Muscle of arm (tissue), 12 donors: ENCODE results near the gene EMID1. TPM values are rescaled to one million over a fixed set of nuclear protein-coding genes. Genes with fewer than 3 reads are reported as not detected.
"Not testable (repeated sequence)": the region's sequence is repeated elsewhere in the genome, so short reads cannot be mapped to it uniquely, and the experiment has no call there.

Experiments used
- DNase-seq: peaks from one replicate; pipeline ENCODE4 v3.0.0-alpha.2; 2013
- polyA plus RNA-seq, 12 donors: library from polyadenylated mRNA; unstranded; fragments of 120-200 nt; gene quantifications; one replicate each; pipeline ENCODE4 v1.2.1, GENCODE V29; 2013; ENCODE audit not compliant: insufficient read length in 12 of 12

EMID1 gene
- polyA plus RNA-seq, 12 donors, result 4.9 to 18.2 (median 6.6) TPM; not detected in 1

DNA sequence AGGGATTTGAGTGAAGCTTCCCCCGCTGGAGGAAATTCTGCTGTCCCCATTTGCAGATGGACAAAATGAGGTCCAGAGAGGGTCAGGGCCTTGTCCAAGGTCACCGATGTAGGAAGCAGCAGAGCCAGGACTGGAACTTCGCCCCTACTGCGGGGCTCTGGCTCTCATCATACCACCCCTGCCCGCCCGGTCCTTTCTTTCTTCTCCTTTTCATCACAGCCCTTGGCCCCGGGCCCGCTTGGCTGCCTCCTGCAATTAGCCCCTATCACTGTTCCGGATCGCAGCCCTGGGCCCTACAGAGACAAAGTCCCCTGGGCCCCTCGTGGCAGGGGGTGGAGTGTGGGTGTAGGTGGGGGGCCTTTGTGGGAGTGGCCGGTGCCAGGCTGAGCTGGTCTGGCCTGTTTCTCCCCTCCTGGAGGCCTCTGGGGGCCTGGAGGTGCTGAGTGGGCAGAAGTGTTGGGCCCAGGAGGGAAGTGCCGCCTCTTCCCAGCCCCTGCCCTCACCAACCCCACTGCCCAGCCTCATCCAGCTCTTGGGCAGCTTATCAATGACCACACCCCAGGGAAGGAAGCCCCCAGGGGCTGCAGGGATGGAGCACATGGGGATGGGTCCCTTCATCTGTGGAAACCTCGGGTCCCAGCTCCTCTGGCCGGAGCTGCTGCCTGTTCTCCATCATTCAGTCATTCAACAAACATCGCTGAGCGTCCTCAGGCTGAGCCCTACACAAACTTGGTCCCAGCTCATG lies 3.4 kb downstream of the EMID1 start:
- no peak for DNase-seq

DNA sequence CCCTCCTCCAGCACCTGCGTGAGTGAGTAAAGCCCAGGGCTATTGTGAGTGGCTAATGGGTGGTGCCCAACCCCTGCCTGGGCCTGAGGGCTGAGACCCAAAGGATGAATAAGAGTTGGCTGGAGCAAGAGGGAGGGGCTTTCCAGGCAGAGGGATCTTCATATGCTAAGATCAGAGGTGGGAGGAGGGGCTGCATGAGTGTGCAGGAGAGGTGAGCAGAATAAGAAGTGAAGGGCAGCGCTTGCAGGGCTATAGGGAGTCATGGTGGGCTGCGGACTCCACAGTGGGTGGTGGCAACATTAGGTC lies 3.9 kb downstream of the EMID1 start:
- no peak for DNase-seq

DNA sequence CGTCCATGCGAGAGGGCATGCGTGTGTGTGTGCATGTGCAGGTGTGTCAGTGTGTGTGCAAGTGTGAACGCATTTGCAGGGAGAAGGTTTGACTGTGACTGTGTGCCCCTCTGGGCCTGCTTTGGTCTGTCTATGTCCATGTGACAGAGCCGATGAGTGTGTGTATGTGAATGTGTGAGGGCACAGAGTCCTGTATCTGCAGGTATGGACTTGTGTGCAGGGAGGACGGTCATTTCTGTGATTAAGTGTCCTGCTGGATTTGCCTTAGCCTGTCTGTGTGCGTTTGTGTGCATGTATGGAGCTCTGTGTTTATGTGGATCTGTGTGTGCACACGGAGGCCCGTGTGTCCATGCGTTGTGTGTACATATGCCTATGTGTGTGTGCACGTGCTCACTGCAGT lies 5.4 kb downstream of the EMID1 start:
- no peak for DNase-seq

DNA sequence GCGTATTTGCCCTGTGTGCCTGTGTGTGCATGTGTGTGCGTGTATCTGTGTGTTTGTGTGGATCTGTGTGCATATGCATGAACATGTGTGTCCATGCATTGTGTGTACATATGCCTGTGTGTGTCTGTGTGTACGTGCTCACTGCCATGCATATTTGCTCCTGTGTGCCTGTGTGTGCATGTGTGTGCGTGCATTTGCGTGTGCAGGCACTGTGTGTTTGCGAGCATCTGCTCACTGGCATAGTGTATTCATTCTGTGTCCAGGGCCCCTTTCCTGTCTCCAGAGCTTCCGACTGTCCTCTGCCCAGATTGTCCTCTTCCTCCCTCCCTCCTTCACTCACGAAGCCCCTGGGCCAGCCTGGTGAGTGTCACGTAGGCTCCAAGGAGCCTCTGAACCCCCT lies 5.8 kb downstream of the EMID1 start:
- DNase-seq, result no peak

DNA sequence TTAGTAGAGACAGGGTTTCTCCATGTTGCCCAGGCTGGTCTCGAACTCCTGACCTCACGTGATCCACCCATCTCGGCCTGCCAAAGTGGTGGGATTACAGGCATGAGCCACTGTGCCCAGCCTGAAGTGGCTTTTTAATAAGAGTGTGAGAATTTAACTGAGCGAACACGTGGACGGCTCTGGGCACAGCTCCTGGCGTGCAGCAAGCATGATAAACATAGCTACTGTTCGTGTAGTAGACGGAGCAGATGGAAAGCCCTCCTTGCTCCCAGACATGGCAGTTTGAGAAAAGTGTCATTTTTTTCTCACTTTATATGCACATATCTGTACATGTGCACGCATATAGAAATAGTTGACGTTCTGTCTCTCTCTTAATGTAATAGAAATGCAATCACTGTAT lies 7.0 kb downstream of the EMID1 start:
- no peak for DNase-seq

DNA sequence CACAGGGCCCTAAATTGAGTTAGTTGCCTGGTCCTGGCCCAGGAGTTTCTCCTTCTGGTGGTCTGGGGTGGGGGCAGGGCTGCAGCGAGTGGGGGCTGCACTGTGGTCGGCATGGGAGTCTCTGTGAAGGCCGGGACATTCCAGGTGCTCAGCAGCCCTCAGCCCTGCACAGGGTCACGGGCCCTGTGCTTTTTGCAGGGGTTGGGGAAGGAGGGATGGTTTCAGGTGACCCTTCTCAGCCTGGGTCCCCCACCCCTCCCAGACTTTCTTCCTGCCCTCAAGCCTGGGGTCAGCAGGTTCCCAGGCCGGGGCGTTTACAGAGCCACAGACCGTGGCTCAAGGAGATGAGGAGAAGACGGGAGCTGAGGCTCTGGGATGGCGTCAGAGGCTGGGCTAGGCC lies 7.8 kb downstream of the EMID1 start:
- no peak for DNase-seq

DNA sequence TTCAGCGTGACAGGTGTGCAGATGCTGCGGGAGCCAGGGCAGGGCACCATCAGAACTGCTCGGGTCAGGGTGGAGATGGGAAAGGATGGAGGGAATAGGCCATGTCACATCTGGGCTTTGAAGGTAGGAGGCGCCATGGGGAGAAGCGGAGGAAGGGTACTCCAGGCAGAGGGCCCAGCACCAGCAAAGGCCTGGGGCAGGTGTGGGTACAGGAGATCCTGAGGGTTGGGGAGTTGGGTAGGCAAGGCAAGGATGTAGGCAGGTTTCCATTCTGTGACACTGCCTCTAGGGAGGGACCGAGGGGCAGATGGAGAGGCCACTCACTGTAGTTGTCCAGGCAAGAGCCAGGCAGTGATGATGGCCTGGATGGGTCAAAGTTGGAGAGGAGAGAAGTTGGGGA lies 8.5 kb downstream of the EMID1 start:
- no peak for DNase-seq

DNA sequence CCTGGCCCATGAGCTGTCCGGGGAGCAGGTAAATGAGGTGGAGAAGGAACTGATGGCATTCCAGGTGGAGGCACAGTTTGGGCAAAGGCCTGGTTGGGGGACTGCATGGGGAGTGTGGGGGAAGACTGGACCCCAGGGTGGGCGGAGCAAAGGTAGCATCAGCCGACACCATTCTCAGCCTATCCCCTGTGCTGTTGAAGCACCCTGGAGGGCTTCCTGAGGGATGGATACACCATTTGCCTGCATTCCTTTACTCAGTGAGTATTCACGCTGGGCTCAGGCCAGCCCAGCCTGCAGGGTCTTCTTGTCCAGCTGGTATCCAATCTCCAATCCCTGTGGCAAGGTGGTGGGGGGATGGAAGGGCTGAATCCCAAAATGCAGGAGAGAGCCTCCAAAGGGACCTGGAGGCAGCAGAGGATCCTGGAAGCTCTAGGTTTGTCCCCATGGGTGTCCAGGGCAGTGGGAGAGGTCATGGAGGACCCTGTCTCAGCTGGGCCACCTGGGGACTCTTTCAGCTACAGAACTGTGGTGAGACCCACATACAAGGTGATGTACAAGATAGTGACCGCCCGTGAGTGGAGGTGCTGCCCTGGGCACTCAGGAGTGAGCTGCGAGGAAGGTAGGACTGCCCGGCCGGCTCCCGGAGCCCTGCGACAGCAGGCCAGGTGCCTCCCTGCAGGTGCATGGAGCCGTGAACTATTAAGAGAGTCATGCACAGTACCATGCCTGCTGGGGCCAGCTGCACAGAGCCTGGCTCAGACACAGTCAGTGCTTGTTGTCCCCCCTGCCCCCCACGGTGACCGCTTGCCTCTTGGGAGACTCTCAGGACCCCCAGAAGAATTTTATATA lies 9.5 kb downstream of the EMID1 start:
- no peak for DNase-seq

DNA sequence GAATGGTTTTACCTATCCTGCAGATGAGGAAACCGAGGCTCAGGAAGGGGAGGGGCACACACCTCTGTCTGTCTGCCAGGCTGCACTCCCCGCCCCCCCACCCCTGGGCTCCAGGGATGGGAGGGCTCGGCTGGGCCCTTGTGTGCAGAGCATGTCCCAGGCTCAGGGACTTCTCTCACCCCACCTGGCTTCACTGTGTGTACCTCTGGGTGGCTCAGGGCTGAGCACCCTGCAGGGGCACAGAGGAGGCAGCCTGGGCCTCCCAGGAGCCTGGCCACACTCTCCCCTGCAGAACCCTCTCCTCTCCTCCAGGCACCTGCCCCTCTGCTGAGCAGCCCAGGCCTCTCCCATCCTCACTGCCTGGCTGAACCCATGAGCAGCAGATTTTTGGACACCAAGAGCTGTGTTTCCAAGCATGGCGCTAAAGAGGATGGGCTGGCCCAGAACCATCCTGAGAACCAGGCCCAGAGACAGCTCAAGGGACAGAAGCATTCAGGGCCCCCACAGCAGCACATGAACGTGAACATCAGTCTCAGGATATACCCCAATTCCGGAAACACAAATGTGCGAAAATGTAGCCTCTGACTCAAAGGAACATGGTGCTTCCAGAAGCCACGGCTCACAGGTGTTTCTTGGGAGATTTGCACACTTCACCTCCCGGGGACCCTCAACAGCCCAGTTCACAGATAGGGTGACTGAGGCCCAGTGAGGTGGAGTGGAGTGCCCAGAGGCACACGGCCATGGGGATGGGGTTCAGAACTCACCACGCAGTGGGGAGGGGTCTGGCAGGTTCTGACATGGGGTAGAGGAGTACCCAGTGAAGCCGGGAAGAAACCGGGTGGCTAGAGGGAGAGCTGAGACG lies 10.5 kb downstream of the EMID1 start:
- DNase-seq, result no peak

DNA sequence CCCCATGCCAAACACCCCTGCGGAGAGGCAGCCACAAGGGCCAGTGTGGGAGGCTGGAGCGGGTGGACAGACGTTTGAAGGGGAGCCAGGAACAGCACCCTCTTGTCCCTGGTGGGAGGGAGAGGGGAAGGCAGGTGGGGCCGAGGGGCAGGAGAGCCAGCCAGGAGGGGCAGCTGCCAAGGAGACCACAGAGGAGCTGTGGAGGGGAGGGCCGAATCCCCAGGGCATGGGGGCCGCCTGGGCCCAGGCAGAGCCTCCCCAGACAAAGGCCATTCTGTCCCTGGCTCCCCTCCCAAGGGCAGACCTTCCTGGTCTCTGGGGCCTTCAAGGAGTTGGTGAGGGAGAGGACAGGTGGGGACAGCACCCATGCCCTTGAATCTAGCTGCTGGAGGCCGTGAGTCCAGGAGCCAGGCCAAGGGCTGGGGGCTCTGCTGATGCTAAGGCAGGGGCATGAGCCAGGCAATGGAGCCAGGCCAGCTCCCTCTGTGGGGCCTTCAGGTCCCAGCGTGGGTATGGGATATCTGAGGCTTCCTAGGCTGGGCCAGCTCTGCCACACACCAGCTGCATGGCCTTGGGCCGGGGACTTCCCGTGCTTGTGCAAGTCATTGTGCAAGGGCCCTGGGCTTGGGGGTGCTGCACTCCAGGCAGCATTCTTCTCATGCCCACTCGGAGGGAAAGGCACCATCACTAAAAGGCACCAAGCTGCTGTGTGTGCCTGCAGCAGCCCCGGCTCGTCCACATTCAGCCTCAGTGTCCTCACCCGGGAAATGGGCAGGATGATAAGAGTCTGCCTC lies 11.4 kb downstream of the EMID1 start:
- no peak for DNase-seq

DNA sequence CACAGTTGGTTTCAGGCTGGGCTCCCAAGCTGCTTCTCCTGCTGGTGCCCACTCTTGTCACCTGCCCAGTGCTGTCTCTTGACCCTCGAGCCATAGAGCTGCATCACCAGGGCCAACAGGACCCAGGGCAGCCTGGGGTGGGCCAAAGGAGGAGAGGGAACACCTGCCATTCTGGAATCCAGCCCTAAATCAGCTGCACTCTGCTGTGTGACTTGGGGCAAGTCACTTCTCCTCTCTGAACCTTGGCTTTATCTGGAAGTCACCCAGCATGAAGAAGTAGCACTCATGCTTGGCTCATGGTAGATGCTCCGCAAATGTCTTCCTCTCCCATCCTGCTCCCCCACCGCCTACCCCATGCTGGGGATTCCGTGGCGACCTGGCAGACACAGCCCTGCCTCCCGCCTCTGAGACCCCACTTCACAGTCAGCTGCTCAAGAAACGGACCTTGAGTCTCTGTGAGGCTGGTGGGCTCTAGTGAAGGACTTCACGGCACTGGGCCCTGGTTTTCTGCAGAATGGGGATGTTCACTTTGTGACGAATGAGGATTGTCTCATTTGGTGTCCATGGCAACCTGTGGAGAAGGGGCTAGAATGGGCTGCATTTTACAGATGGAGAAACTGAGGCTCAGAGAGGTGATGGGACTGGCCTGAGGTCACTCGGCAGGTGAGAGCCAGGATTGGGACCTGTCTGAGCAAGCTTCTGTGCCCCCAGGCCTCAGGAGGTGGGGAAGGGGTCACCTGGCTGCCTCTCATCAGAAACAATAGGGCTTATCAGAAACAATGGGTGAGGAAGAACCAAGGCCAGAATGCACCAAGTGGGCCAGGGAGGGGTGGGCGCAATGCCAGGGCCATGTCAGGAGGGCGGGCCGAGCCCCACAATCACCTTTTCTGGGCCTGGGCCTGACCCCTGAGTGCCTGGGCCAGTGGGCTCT lies 12.4 kb downstream of the EMID1 start:
- DNase-seq, result no peak

DNA sequence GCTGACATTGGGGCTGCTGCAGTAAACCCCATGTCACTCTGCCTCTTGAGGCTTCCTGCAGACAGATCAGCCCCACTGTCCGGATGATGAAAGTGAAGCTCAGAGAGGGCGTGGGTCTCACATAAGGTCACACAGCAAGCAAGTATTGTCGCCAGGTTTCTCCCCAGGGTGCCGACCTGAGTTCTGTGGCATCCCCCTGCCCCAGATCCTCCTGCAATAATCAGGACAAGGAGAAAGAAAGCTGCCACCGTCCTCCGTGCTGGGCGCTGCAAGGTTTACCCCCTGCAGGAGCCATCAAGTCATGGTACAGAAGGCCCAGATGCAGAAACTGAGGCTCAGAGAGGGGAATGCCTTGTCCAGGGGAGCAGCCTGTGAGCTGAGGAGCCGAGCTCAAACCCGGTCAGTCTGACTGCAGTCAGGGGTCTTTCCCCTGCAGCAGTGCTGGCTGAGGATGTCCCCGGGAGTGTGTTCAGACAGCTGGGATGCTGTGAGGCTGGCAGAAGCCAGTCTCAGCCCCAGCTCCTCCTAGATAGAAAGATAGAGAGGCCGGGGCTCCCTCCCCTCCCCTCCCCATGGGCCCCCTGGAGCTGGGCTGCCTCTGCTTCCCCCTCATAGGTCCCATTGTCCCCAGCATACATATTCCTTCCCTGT lies 13.2 kb downstream of the EMID1 start:
- no peak for DNase-seq

DNA sequence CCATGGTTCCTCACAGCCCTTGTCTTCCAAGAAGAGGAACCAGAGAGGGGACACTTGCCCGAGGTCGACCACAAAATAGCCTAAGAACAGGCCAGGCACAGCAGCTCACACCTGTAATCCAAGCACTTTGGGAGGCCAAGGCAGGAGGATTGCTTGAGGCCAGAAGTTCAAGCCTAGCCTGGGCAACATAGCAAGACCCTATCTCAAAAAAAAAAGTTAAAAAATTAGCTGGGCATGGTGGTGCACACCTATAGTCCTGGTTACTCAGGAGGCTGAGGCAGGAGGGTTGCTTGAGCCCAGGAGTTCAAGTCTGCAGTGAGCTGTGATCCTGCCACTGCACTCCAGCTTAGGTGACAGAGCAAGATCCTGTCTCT lies 13.7 kb downstream of the EMID1 start:
- not testable (repeated sequence) for DNase-seq

DNA sequence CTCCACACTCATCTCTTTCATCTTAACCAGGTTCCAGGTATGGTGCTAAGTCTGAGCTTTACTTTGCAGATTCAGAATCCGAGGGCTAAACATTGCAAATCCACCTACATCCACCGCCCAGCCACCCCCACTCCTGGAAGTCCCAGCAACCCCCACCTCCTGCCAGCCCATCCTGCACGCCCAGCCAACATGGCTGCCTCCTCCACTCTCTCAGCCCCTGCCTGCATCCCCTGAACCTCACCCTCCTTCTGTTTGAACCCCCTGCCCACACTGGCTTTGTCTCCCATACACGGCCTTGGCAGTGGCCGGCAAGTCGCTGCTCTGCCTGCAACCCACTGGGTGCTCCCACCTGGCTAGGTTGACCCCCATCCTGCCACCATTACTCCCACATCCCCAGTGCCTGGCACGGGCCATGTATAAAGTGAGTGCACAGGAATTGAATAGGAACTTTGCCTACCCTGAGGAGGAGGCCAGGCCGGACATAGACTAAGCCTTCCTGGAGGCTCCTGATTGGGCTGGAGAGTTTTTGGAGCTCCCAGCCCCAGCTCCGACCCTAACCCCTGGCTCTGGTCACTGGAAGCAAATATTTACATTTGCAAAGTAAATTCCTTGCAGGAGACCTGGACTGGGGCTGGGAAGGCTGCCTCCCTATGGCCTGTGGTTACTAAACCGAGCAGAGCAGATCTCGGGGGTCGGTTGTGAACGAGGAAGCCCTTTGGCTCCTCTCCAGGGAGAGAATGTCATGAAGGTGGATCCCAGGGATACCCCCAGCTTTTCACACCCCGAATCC lies 14.4 kb downstream of the EMID1 start:
- no peak for DNase-seq

DNA sequence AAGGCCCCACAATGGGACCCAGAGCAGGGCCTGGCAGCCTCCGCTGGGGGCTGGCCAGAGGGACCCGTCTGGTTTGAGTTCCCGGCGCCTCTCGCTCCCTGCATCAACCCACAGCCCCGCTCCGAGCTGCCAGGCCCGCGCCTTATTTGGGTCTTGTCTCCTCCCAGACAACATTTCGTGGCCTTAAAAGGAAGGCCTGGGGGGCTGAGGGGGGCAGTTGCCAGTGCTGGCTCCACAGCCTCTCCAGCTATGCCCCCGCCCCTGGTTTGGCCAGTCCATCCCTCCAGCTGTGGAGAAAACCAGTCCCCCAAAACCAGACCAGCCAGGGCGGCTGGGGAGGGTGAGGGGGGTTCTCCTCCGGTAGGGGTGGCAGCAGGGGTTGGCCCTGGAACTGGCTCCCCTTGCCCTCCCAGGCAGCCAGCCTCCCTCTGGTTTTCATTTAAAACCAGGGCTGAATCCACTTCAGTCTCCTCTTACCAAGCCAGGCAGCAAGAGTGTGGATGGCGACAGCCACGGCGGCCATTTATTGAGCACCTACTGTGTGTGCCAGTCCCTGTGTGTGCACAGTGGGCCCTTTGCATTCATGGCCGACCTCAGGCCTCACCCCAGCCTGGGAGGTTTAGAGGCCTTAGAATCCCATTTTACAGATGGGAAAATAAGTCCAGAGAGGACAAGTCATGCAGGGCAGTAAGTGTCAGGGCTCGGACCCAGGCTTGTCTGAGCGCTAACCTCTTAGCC lies 18.6 kb downstream of the EMID1 start:
- DNase-seq, result no peak

DNA sequence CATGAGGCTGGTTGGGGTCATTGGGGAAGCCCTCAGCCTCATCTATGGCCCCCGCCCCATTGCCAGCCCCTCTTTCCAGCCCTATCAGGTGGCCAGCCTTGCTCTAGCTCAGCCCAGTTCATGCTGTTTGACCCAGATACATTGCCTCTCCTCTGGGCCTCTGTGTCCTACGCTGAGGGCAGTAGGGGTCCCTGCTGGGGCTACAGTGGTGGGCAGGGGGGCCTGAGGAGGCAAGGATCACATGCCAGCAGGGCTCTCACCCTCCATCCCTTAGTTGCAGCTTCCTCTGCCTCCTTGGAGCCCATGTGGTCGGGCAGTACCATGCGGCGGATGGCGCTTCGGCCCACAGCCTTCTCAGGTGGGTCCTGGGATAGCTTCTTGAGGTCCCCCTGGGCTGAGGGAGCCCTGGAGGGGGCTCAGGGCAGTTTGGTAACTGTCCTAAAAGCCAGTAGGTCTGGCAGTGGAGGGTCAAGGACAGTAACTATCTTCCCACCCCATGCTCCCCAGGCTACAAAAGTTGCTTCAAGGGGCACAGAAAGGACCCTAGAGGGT lies 19.2 kb downstream of the EMID1 start:
- no peak for DNase-seq

DNA sequence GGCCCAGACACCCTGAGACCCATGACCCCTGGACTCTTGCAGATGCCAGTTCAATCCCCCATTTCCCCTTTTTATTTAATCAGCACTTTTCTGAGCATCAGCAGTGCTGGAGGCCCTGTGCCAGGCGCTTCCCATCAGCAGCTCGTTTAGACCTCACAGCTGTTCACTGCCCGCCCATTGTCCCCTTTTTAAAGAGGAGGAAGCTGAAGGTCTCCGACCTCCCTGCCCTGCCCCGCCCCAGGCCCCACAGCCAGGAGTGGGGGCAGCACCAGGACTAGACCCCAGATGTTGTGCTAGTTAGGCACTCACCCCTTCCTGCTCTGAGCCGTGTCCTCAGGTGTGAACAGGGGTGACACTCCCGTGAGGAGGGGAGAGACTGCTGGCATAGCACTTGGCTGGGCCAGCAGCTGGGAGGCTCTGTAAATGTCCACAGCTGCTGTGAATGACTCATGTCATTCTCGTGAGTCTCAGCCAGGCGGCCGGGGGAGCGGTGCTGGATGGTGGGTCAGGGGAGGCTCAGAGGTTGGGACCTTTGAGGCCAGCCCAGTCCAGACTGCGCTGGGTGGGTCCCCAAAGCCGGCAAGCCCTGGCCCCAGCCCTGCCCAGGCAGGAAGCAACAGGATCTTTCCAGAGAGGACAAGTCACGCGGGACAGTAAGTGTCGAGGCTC lies 19.9 kb downstream of the EMID1 start:
- DNase-seq, result peak; percentile 69
